HG02610 (cell line): ENCODE results near the gene ATP6V0A4.

Experiments used
- ATAC-seq: cut with Tn5 transposase; IDR thresholded peaks from one replicate; pipeline ENCODE4 v1.9.1; 2021; ENCODE audit warnings: mild to moderate bottlenecking, moderate library complexity; ENCODE audit not compliant: unreplicated experiment

Gene ATP6V0A4

GRCh38 chr7:138663725-138664710 lies 134.0 kb downstream of the ATP6V0A4 start:
- no peak for ATAC-seq

DNA sequence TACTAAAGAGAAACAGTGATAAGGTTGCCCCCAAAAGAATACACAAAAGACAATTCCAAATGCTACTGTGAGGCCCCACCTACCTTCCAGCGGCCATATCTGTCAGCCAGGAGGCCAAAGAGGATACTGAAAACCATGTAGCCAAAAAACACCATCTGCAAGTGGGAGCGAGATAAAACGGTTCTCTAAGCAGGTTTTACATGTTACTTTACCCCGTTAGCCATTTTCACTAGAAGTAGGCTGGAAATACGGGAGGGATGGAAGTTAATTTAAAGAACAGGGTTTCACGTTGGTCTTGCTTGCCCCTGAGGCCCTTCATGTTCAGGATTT lies 135.0 kb downstream of the ATP6V0A4 start:
- ATAC-seq = no peak

GRCh38 chr7:138662076-138662990 lies 135.7 kb downstream of the ATP6V0A4 start:
- ATAC-seq = no peak

- no peak for ATAC-seq
Observed at GRCh38 chr7:138661069-138661635, 136.8 kb downstream of the ATP6V0A4 start.

GRCh38 chr7:138658889-138659288 lies 139.1 kb downstream of the ATP6V0A4 start:
- no peak for ATAC-seq

DNA sequence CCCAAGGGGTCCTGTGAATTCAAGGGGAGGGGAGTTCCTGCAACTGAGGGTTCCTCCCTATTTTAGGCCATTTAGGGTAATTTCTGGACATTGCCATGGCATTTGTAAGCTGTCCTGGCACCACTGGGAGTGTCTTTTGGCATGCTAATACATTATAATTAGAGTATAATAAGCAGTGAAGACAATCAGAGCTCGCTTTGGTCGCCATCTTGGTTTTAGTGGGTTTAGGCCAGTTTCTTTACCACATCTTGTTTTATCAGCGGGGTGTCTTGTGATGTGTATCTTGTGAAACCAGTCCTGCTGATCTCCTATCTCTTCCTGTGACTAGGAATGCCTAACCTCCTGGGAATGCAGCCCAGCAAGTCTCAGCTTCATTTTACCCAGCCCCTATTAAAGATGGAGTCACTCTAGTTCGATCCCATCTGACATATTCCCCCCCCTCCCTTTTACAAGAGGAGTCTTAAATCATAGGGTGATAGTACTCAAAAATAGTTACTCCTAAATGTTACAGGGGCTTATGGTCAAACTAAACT lies 140.1 kb downstream of the ATP6V0A4 start:
- ATAC-seq = no peak

- ATAC-seq = no peak
Observed at GRCh38 chr7:138656952-138657351, 141.0 kb downstream of the ATP6V0A4 start.
